ENCODE measurements around the gene PTGS1. TPM values are rescaled to one million over a fixed set of nuclear protein-coding genes. Genes with fewer than 3 reads are reported as not detected.
A peak's percentile ranks its signal among the peaks of the same experiment; 100 is the strongest.

The PTGS1 gene
- total RNA-seq, 1 experiment from 2014 or later = 1.8 TPM

- no peak overlapping the region for H2AFZ ChIP-seq
- no peaks in the 10 kb centered on the region for H3K9me2 ChIP-seq (ENCODE audit: insufficient read depth)
- DNase-seq = no peak
- ChIA-PET CTCF (no interaction called here), POLR2A (ENCODE audit: unreplicated experiment) (no interaction called here)
- peaks cover 42% of the 10 kb centered on the region for H3K27me3 ChIP-seq (ENCODE audit: insufficient read depth, low read depth)
- no peak overlapping the region for H3K4me2 ChIP-seq
- H3F3A ChIP-seq (ENCODE audit: insufficient read depth, low read depth) = no peaks in the 10 kb centered on the region
- BruUV-seq (replicated peaks) = no TSS peak
- no peak overlapping the region for H3K27ac ChIP-seq
- H3K4me1 ChIP-seq (replicated peaks; ENCODE audit: insufficient read depth) = no peaks in the 10 kb centered on the region
- no peak for TF ChIP-seq EZH2 (IDR thresholded peaks at IDR 0.05; ENCODE audit: low read depth)
- no peak for TF ChIP-seq CTCF (conservative IDR thresholded peaks at IDR 0.05)
- no peak overlapping the region for H3K4me3 ChIP-seq
- H4K20me1 ChIP-seq (ENCODE audit: insufficient read depth) = no peaks in the 10 kb centered on the region
- no peaks in the 10 kb centered on the region for H3K36me3 ChIP-seq (ENCODE audit: low read depth)
- H3K79me2 ChIP-seq (ENCODE audit: low read depth) = no peaks in the 10 kb centered on the region
- no peaks in the 10 kb centered on the region for H3K9me3 ChIP-seq (ENCODE audit: insufficient read depth, low read depth)
- intact Hi-C loops (cut with micrococcal nuclease; ENCODE audit: unreplicated experiment) = no loop called here
Measured at GRCh38 chr9:122387536-122387935, 16.7 kb downstream of the PTGS1 start.

- POLR2A ChIA-PET (ENCODE audit: unreplicated experiment) = no interaction called here
- H4K20me1 ChIP-seq (ENCODE audit: insufficient read depth) = no peaks in the 10 kb centered on the region
- no peaks in the 10 kb centered on the region for H3K36me3 ChIP-seq (ENCODE audit: low read depth)
- no TSS peak for BruUV-seq (replicated peaks)
- H3K4me1 ChIP-seq (replicated peaks; ENCODE audit: insufficient read depth) = no peaks in the 10 kb centered on the region
- intact Hi-C loops (cut with micrococcal nuclease; ENCODE audit: unreplicated experiment) = no loop called here
- no peaks in the 10 kb centered on the region for H3K9me3 ChIP-seq (ENCODE audit: insufficient read depth, low read depth)
- H3K27me3 ChIP-seq (ENCODE audit: insufficient read depth, low read depth) = peaks cover 58% of the 10 kb centered on the region
- no peak overlapping the region for H3K27ac ChIP-seq
- DNase-seq = no peak
- H3F3A ChIP-seq (ENCODE audit: insufficient read depth, low read depth) = no peaks in the 10 kb centered on the region
- H3K4me2 ChIP-seq = no peak overlapping the region
- no peaks in the 10 kb centered on the region for H3K9me2 ChIP-seq (ENCODE audit: insufficient read depth)
- H3K79me2 ChIP-seq (ENCODE audit: low read depth) = no peaks in the 10 kb centered on the region
- no peak overlapping the region for H2AFZ ChIP-seq
- CTCF ChIA-PET = no interaction called here
- no peak overlapping the region for H3K4me3 ChIP-seq
- no peak for TF ChIP-seq CTCF (conservative IDR thresholded peaks at IDR 0.05)
- TF ChIP-seq EZH2 (IDR thresholded peaks at IDR 0.05; ENCODE audit: low read depth) = no peak
Measured at GRCh38 chr9:122389195-122389594, 18.4 kb downstream of the PTGS1 start.

- intact Hi-C loops (cut with micrococcal nuclease; ENCODE audit: unreplicated experiment) = no loop called here
- DNase-seq = peak in 1 of 2 experiments; percentile 43
- H3K9me2 ChIP-seq (ENCODE audit: insufficient read depth) = no peaks in the 10 kb centered on the region
- no peak overlapping the region for H2AFZ ChIP-seq
- H3K4me3 ChIP-seq = no peak overlapping the region
- no peaks in the 10 kb centered on the region for H3K9me3 ChIP-seq (ENCODE audit: insufficient read depth, low read depth)
- CTCF ChIA-PET = no interaction called here
- no peaks in the 10 kb centered on the region for H3F3A ChIP-seq (ENCODE audit: insufficient read depth, low read depth)
- H3K27me3 ChIP-seq (ENCODE audit: insufficient read depth, low read depth) = peaks cover 66% of the 10 kb centered on the region
- no peaks in the 10 kb centered on the region for H4K20me1 ChIP-seq (ENCODE audit: insufficient read depth)
- no peak overlapping the region for H3K4me2 ChIP-seq
- H3K79me2 ChIP-seq (ENCODE audit: low read depth) = no peaks in the 10 kb centered on the region
- no peak overlapping the region for H3K27ac ChIP-seq
- POLR2A ChIA-PET (ENCODE audit: unreplicated experiment) = no interaction called here
- no peak for TF ChIP-seq CTCF (conservative IDR thresholded peaks at IDR 0.05)
- TF ChIP-seq EZH2 (IDR thresholded peaks at IDR 0.05; ENCODE audit: low read depth) = no peak
- H3K36me3 ChIP-seq (ENCODE audit: low read depth) = no peaks in the 10 kb centered on the region
- BruUV-seq (replicated peaks) = no TSS peak
- H3K4me1 ChIP-seq (replicated peaks; ENCODE audit: insufficient read depth) = no peaks in the 10 kb centered on the region
Measured at GRCh38 chr9:122389799-122390481, 19.1 kb downstream of the PTGS1 start.
